ENCODE results near the gene NWD2. TPM values are rescaled to one million over a fixed set of nuclear protein-coding genes. Genes with fewer than 3 reads are reported as not detected.

NWD2 gene
- total RNA-seq, 8 experiments from 2014 or later = 0.13 to 9.3 (median 2.0) TPM

DNA sequence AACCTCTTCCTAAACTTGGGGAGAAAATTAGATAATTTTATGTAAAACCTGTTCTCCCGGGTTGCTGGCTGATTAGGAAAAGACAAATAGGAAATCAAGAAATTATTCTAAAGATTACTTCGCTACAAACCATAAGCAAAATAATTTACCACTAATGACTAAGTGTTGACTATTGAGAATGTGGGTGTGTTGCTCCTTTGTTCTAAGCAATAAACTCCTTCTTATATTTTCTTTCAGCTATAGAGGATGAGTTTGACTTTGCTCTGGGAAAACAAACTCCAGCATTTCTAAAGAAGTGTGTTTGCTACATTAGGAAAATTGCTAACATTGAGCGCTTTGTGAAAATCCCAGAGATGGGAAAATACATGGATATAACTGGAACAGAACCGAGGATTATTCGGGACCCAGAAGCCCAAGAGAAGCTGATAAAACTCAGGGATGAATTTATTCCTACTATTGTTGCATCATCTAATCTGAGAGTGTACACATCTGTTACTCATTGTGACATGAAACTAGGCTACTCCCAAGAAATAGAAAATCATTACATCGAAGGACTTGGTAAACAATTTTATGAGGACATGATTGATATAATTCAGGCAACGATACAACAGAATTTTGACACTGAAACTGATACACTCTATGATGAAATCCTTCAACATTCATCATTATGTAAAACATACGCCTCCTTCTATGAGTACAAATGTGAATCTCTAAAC, 194.2 kb downstream of the NWD2 start:
- Histone ChIP-seq H3K27ac (no peak overlapping the region), H3K4me3 (no peak overlapping the region), H3K4me1 (replicated peaks in 1 of 2) (no peaks in the 10 kb centered on the region)
- 0 to 95% (median 87%) methylated on average over 3 to 8 of the region's 8 CpGs; no CpG with 5 or more reads in 1 of the 10 experiments for WGBS, 10 experiments
- ATAC-seq (replicated peaks in 6 of 8) = peak in 3 of 8 experiments; percentile 79 to 89 (median 82)
- in situ Hi-C loops (cut with MboI; ENCODE audit: low pct_unique_long_range_greater_than_20kb in 2 of 9, low sequenced_read_pairs in 9 of 9, unreplicated experiment in 9 of 9) = no loop called here

DNA sequence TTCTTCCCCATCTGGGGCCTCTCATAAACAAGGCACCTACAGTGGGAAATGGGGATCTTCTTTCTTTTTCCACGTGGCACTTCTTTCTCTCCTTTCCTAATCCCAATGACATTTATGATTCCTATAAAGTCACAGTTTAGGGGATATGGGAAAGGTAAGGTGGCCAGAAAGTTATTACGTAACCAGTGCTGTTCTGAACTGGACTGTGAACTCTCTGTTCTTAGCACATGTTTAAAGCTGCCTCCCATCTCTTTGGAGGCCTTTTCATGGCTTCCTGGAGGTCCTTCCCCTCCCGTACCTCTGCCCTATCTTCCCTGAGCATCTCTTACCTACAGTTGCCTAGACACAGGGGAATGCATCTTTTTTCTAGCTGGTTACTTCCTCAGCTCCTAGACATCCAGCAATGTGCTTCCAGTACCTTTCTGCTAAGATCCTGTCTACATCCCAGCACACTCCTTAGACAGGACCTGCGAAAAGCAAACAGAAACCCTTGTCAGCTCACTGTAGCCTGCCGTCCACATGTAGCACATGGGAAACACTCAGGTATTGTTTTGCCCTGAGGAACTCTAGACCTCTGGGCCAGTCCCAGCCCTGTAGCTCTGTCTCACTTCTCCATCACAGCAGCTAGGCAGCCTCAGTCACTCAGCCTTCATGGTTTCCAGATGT, 195.4 kb downstream of the NWD2 start:
- Histone ChIP-seq H3K27ac (no peak overlapping the region), H3K4me3 (no peak overlapping the region), H3K4me1 (replicated peaks in 1 of 2) (no peaks in the 10 kb centered on the region)
- no peak for ATAC-seq (replicated peaks in 6 of 8)
- WGBS, 10 experiments = 20 to 100% (median 70%) methylated on average over 3 to 5 of the region's 5 CpGs; no CpG with 5 or more reads in 3 of the 10 experiments
- in situ Hi-C loops (cut with MboI; ENCODE audit: low pct_unique_long_range_greater_than_20kb in 2 of 9, low sequenced_read_pairs in 9 of 9, unreplicated experiment in 9 of 9) = no loop called here

DNA sequence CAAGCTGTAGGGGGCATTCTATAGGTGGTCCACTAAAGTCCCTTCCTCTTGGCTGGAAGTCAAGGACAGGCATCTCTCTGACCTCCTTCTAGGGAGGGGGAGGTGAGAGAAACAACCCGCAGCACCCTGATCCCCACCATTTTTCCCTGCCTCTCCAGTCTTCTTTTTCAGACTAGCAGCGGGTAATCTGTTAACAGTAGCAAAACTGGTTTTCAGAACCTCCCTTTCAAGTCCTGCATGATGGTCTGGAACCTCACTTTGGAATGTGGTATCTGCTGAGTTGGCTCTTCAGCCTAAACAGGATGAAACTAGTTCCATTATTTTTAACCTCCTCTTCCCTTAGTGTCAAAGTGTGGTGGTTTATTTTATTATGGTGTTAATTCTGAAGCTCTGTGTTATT, 196.0 kb downstream of the NWD2 start:
- WGBS, 10 experiments = 40 to 100% (median 90%) methylated on average over 1 to 2 of the region's 2 CpGs; no CpG with 5 or more reads in 5 of the 10 experiments
- in situ Hi-C loops (cut with MboI; ENCODE audit: low pct_unique_long_range_greater_than_20kb in 2 of 9, low sequenced_read_pairs in 9 of 9, unreplicated experiment in 9 of 9) = no loop called here
- no peak for ATAC-seq (replicated peaks in 6 of 8)

DNA sequence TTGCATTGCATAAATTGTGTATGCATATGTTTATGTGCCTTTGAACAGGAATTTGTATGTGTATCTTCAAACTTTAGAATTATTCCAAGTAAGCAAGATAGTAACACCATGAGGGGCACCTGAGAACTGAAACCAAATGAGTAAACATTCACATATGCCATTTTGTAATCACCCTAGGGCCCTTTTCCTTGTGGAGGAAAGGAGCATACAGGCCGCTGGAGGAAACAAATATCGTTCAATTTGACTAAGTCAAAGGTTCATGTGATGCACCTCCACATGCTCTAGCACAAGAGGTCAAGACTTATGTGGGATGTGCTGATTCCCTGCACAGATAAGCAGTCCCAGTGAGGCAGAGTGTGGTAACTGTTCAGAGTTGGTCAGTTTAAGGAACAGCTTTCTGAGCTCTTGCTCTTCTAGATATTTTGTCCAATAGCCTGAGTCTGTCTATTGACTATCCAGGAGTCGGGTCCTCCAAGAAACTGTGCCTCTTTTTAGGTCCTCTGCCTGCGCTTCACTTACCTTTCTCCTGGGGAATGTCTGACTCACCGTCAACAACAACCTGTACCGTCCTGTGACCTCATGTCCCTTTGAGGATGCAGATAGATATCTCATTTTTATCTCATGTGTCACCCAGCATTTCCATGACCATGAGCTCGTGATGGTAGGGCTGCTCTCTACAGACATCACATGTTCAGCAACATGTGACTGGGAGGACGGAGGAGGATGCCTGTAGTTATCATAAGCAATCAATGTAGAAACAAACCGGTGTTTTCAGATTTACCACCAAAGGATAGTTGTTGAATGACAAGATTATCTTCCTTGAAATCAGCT, 196.9 kb downstream of the NWD2 start:
- WGBS, 10 experiments = 17 to 100% (median 86%) methylated on average over 1 to 7 of the region's 9 CpGs; no CpG with 5 or more reads in 2 of the 10 experiments
- ATAC-seq (replicated peaks in 6 of 8) = peak in 2 of 8 experiments; percentile 27
- no peak overlapping the region for H3K4me3 ChIP-seq
- in situ Hi-C loops (cut with MboI; ENCODE audit: low pct_unique_long_range_greater_than_20kb in 2 of 9, low sequenced_read_pairs in 9 of 9, unreplicated experiment in 9 of 9) = no loop called here
- no peaks in the 10 kb centered on the region for H3K4me1 ChIP-seq (replicated peaks in 1 of 2)
- H3K27ac ChIP-seq = no peak overlapping the region

More for the DNA sequence above, 196.0 kb downstream of the NWD2 start:
- H3K27ac ChIP-seq = no peak overlapping the region
- no peaks in the 10 kb centered on the region for H3K4me1 ChIP-seq (replicated peaks in 1 of 2)
- H3K4me3 ChIP-seq = no peak overlapping the region

DNA sequence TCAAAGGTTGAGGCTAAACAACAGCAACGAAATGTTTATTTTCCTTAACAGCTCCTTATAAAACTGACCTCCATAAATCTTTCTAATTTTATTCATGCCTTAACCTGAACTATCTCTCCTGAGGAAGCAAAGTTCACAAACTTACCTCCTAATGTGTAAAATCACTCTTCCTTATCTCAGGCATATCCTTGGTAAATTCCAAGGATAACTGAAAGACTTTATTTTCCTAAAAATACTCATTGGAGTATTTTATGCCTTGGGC, 197.4 kb downstream of the NWD2 start:
- no peaks in the 10 kb centered on the region for H3K4me1 ChIP-seq (replicated peaks in 1 of 2)
- in situ Hi-C loops (cut with MboI; ENCODE audit: low pct_unique_long_range_greater_than_20kb in 2 of 9, low sequenced_read_pairs in 9 of 9, unreplicated experiment in 9 of 9) = no loop called here
- 0 to 89% (median 20%) methylated on average over 1 of the region's 1 CpG; no CpG with 5 or more reads in 1 of the 10 experiments for WGBS, 10 experiments
- H3K27ac ChIP-seq = no peak overlapping the region
- ATAC-seq (replicated peaks in 6 of 8) = no peak
- H3K4me3 ChIP-seq = no peak overlapping the region

DNA sequence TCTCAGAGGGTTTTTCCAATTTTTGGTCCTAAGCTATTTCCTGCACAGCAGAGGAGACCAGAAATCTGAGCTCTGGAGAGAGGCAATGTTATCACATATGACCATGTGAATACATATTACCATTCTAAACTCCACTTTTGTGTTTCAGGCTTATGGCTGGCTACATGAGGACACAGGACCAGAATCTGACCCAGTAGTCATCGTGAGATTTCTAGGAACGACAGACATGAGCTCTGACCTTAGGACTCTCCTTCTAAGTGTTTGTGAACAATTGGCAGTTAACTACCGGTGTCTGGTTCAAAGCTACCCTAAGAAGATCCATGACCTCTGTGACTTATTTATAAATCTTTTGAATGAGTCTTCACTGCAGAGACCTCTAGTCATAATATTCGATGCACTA, 198.6 kb downstream of the NWD2 start:
- in situ Hi-C loops (cut with MboI; ENCODE audit: low pct_unique_long_range_greater_than_20kb in 2 of 9, low sequenced_read_pairs in 9 of 9, unreplicated experiment in 9 of 9) = no loop called here
- Histone ChIP-seq H3K27ac (no peak overlapping the region), H3K4me1 (replicated peaks in 1 of 2) (no peaks in the 10 kb centered on the region), H3K4me3 (no peak overlapping the region)
- ATAC-seq (replicated peaks in 6 of 8) = no peak
- WGBS, 10 experiments = 17 to 97% (median 65%) methylated on average over 1 to 3 of the region's 4 CpGs; no CpG with 5 or more reads in 2 of the 10 experiments

DNA sequence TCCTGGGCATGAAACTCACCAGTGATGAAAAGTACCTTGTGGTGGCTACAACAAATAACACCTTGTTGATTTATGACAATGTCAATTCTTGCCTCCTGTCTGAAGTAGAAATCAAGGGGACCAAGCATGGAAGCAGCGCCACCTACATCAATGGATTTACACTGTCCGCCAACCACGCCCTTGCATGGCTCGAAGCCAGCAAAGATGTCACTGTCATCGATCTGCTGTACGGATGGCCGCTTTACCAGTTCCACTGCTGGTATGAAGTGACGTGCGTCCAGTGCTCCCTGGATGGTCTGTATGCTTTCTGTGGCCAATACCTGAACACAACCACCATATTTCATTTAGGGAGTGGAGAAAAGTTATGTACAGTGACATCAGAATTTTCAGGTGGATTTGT, 200.5 kb downstream of the NWD2 start:
- WGBS, 10 experiments = 66 to 100% (median 98%) methylated on average over 2 to 5 of the region's 9 CpGs; no CpG with 5 or more reads in 5 of the 10 experiments
- no peak overlapping the region for H3K4me3 ChIP-seq
- H3K4me1 ChIP-seq (replicated peaks in 1 of 2) = no peaks in the 10 kb centered on the region
- H3K27ac ChIP-seq = no peak overlapping the region
- ATAC-seq (replicated peaks in 6 of 8) = no peak
- in situ Hi-C loops (cut with MboI; ENCODE audit: low pct_unique_long_range_greater_than_20kb in 2 of 9, low sequenced_read_pairs in 9 of 9, unreplicated experiment in 9 of 9) = no loop called here

DNA sequence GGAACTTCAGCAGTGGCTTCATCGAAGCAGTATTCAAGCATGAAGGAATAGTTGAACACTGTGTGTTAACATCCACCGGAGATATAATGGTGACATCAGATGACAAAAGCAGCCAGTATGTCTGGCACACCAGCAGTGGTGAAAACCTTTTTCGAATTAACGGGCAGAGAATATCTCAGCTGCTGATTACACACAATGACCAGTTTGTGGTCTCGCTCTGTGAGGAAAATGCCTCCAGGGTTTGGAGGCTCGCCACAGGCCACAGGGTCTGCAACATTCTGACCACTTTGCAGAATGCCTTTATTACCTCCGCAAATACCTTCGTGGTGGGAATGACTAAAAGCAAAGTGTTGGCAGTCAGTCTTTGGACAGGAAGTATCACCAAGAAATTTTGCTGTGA, 201.5 kb downstream of the NWD2 start:
- 19 to 100% (median 86%) methylated on average over 1 to 7 of the region's 8 CpGs; no CpG with 5 or more reads in 2 of the 10 experiments for WGBS, 10 experiments
- in situ Hi-C loops (cut with MboI; ENCODE audit: low pct_unique_long_range_greater_than_20kb in 2 of 9, low sequenced_read_pairs in 9 of 9, unreplicated experiment in 9 of 9) = no loop called here
- no peak overlapping the region for H3K4me3 ChIP-seq
- ATAC-seq (replicated peaks in 6 of 8) = no peak
- no peak overlapping the region for H3K27ac ChIP-seq
- H3K4me1 ChIP-seq (replicated peaks in 1 of 2) = no peaks in the 10 kb centered on the region

DNA sequence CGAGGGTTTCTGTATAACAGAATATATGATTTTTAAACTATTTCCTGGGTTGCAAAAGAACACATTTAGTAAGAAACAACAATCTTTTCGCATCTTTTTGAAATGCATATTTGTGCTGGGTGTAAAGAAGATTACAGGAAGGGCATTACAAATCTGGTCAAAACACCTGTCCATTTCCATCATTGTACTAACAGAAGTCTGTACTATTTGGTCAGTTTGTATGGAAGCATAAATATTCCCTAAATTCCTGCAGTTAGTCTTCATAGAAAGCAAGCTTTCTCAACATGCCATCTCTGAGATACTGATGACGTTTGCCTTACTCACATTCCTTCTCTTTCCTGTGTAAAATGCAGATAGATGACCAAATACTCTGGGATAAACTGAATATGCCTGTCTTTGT, 203.3 kb downstream of the NWD2 start:
- in situ Hi-C loops (cut with MboI; ENCODE audit: low pct_unique_long_range_greater_than_20kb in 2 of 9, low sequenced_read_pairs in 9 of 9, unreplicated experiment in 9 of 9) = no loop called here
- Histone ChIP-seq H3K4me1 (replicated peaks in 1 of 2) (no peaks in the 10 kb centered on the region), H3K4me3 (no peak overlapping the region), H3K27ac (no peak overlapping the region)
- ATAC-seq (replicated peaks in 6 of 8) = peak in 1 of 8 experiments; percentile 8
- 34 to 92% (median 71%) methylated on average over 2 to 3 of the region's 3 CpGs; no CpG with 5 or more reads in 1 of the 10 experiments for WGBS, 10 experiments

DNA sequence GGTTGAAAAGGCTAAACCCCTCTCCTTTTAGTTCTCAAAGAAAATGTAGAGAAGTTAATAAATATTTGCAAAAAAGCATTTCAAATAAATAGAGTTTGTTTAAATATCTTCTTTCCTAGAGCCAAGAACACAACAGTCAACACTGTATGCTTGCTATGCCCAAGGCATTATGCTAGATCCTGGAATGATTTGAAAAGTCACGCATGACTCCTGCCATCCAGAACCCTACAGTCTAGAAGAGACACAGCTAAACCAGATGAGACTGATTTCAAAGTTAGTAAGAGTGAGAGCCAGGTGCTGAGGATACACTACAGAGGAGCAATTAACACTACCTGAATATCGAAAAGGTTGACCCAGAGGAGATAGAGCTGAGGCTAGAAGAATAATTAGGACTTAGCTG, 205.8 kb downstream of the NWD2 start:
- Histone ChIP-seq H3K4me3 (no peak overlapping the region), H3K4me1 (replicated peaks in 1 of 2) (peaks cover 6% of the 10 kb centered on the region in 2 donors), H3K27ac (no peak overlapping the region)
- 14 to 100% (median 93%) methylated on average over 1 to 2 of the region's 2 CpGs; no CpG with 5 or more reads in 3 of the 10 experiments for WGBS, 10 experiments
- no peak for ATAC-seq (replicated peaks in 6 of 8)
- in situ Hi-C loops (cut with MboI; ENCODE audit: low pct_unique_long_range_greater_than_20kb in 2 of 9, low sequenced_read_pairs in 9 of 9, unreplicated experiment in 9 of 9) = loop anchor here in 4 of 9 experiments (10.0 to 25.0 kb wide), 2 partner anchors 112 to 114 kb away; no protein-coding TSS in a partner anchor

DNA sequence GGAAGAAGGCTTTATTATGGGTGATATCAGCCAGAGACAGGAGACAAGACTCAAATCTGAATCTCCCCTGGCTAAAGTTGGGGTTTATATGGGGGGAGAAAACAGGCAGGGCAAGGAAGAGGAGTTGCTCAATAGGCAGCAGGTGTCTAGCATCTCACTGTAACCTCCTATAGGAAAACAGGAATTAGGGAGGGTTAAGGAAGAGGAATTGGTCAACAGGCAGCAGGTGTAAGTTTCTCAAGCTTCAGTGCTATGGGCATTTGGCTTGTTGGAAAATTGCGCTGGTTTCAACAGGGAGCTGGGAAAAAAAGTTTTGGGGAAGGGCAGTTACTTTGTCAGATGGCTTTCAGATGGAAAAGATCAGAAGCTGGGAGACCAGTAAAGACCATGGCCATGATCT, 206.4 kb downstream of the NWD2 start:
- 33 to 100% (median 80%) methylated on average over 1 of the region's 1 CpG; no CpG with 5 or more reads in 3 of the 10 experiments for WGBS, 10 experiments
- no peak for ATAC-seq (replicated peaks in 6 of 8)
- Histone ChIP-seq H3K27ac (no peak overlapping the region), H3K4me1 (replicated peaks in 1 of 2) (peaks cover 6% of the 10 kb centered on the region in 2 donors), H3K4me3 (no peak overlapping the region)
- in situ Hi-C loops (cut with MboI; ENCODE audit: low pct_unique_long_range_greater_than_20kb in 2 of 9, low sequenced_read_pairs in 9 of 9, unreplicated experiment in 9 of 9) = loop anchor here in 4 of 9 experiments (10.0 to 25.0 kb wide), 2 partner anchors 111 to 114 kb away; no protein-coding TSS in a partner anchor

DNA sequence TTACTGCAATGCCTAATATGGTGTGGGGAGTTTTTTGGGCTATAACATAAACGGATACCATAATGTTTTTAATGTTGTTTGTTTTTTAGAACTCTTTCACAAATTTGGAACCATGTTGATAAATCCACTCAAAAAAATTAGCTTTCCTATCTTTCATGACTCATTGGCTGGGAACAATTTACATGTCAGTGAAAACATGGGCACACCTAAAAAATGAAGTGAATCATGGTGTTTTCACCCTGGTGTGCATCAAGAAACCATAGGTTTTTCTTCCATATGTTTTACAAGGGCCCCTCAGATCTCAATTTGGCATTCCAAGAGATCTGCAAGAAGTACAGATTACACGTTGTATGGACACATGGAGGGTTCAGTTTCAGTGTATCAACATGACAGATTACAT, 207.1 kb downstream of the NWD2 start:
- Histone ChIP-seq H3K4me3 (no peak overlapping the region), H3K4me1 (replicated peaks in 1 of 2) (peaks cover 6% of the 10 kb centered on the region in 2 donors), H3K27ac (no peak overlapping the region)
- in situ Hi-C loops (cut with MboI; ENCODE audit: low pct_unique_long_range_greater_than_20kb in 2 of 9, low sequenced_read_pairs in 9 of 9, unreplicated experiment in 9 of 9) = loop anchor here in 4 of 9 experiments (10.0 to 25.0 kb wide), 2 partner anchors 111 to 113 kb away; no protein-coding TSS in a partner anchor
- peak in 2 of 8 experiments; percentile 35 to 54 for ATAC-seq (replicated peaks in 6 of 8)
- WGBS, 10 experiments = 0 to 83% (median 55%) methylated on average over 1 to 2 of the region's 2 CpGs; no CpG with 5 or more reads in 2 of the 10 experiments

DNA sequence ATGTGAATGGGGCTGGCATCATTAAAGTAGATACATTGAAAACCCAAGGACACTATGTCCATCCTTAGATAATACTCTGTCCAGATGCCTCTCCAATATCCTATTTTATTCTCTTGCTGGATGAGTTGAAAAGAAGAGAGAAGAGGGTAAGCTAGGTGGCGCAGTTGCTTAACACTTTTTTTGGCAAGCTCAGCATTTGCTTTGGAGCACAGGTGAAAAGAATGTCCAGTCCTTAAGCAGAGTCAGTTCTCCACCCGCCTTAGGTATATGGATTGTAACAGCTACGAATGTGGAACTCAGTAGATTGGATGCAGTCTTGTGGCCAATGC, 208.4 kb downstream of the NWD2 start:
- Histone ChIP-seq H3K4me1 (replicated peaks in 1 of 2) (peaks cover 6% of the 10 kb centered on the region in 2 donors), H3K27ac (no peak overlapping the region), H3K4me3 (peak overlapping the region; percentile 47 to 70 (median 52))
- 0 to 30% (median 0%) methylated on average over 1 to 3 of the region's 3 CpGs; no CpG with 5 or more reads in 5 of the 10 experiments for WGBS, 10 experiments
- in situ Hi-C loops (cut with MboI; ENCODE audit: low pct_unique_long_range_greater_than_20kb in 2 of 9, low sequenced_read_pairs in 9 of 9, unreplicated experiment in 9 of 9) = loop anchor here in 4 of 9 experiments (10.0 to 25.0 kb wide), 2 partner anchors 109 to 112 kb away; no protein-coding TSS in a partner anchor
- ATAC-seq (replicated peaks in 6 of 8) = peak; percentile 44 to 66 (median 56)

Measured in motor neuron (in vitro differentiated cells).